VCaP (cell line): ENCODE results near the gene KCNMA1.

Source experiments
- H3K27ac ChIP-seq: fragments of 450-650 bp; 2 replicates; pipeline ENCODE4 v1.5.1; 2017
- CTCF ChIP-seq: fragments of 450-650 bp; conservative IDR thresholded peaks from 2 replicates; pipeline ENCODE4 v1.5.1; 2017; ENCODE audit warnings: mild to moderate bottlenecking, moderate library complexity

KCNMA1 gene

GRCh38 chr10:77300682-77301302 lies 336.8 kb downstream of the KCNMA1 start:
- TF ChIP-seq CTCF, result no peak
- no peak overlapping the region for H3K27ac ChIP-seq

- no peak overlapping the region for H3K27ac ChIP-seq
- TF ChIP-seq CTCF, result no peak
Observed at GRCh38 chr10:77299320-77299719, 338.3 kb downstream of the KCNMA1 start.

- TF ChIP-seq CTCF, result no peak
- no peak overlapping the region for H3K27ac ChIP-seq
Observed at GRCh38 chr10:77297393-77297739, 340.2 kb downstream of the KCNMA1 start.

GRCh38 chr10:77296534-77297392 lies 340.8 kb downstream of the KCNMA1 start:
- TF ChIP-seq CTCF, result no peak
- no peak overlapping the region for H3K27ac ChIP-seq

- H3K27ac ChIP-seq, result no peak overlapping the region
- TF ChIP-seq CTCF, result no peak
Observed at GRCh38 chr10:77293773-77294172, 343.8 kb downstream of the KCNMA1 start.

- TF ChIP-seq CTCF, result no peak
- no peak overlapping the region for H3K27ac ChIP-seq
Observed at GRCh38 chr10:77293347-77293746, 344.3 kb downstream of the KCNMA1 start.

- no peak overlapping the region for H3K27ac ChIP-seq
- no peak for TF ChIP-seq CTCF
Observed at GRCh38 chr10:77291596-77292505, 345.8 kb downstream of the KCNMA1 start.
